Muscle of arm (tissue), 12 donors: ENCODE results near the gene MYL10. TPM values are rescaled to one million over a fixed set of nuclear protein-coding genes. Genes with fewer than 3 reads are reported as not detected.
"Not testable (repeated sequence)": the region's sequence is repeated elsewhere in the genome, so short reads cannot be mapped to it uniquely, and the experiment has no call there.

Source experiments
- DNase-seq: peaks from one replicate; pipeline ENCODE4 v3.0.0-alpha.2; 2013
- polyA plus RNA-seq, 12 donors: library from polyadenylated mRNA; unstranded; fragments of 120-200 nt; gene quantifications; one replicate each; pipeline ENCODE4 v1.2.1, GENCODE V29; 2013; ENCODE audit not compliant: insufficient read length in 12 of 12

Gene MYL10
- polyA plus RNA-seq, 12 donors = 4.5 to 35.9 (median 22.7) TPM; not detected in 1

- DNase-seq = no peak
These were observed 33.4 kb upstream of the MYL10 start for GRCh38 chr7:101662447-101662998.

- DNase-seq = no peak
These were observed 30.6 kb upstream of the MYL10 start for GRCh38 chr7:101659706-101660105.

- DNase-seq = no peak
These were observed 28.1 kb upstream of the MYL10 start for GRCh38 chr7:101657171-101657570.

DNA sequence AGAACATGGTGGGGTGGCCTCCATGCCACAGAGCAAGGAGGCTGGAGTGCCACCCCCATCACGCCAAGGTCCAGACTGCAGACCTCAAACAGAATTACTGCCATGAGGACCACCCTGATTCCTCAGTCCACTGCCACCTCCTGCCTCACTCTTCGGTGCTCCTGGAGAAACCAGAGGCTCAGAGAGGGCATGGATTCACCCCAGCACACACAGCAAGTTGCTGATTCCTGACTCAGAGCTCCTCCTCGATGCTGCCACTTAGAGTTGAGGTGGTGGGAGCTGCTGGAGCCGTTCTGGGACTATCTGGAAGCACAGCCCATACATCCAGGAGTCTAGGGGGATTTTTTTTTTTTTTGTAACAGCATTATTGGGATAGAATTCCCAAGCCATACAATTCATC is 22.0 kb upstream of the MYL10 start:
- DNase-seq = no peak

DNA sequence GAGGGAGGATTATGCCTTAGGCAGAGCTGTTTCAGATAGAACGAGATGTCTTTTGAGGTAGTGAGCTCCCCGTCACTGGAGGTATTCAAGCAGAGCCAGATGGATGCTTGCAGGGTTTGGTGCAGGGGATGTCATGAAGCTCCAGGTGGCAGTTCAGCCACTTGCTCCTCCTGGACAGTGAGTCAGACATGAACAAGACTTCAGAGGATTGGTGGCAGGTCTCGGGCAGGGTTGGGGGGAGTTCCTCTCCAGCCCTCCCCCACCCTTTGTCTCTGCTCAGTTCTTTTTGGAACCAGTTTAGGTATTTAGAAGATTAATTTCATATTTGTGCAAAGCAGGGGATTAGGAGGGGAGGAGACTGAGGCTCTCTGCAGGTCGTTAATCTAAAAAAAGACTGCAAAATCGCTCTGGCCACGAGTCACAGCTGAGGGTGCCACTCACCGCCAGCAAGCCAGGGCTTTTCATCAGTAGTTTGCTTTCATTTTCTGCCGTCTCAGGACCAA is 21.5 kb upstream of the MYL10 start:
- DNase-seq = no peak

- not testable (repeated sequence) for DNase-seq
These were observed 18.8 kb upstream of the MYL10 start for GRCh38 chr7:101647876-101648275.

DNA sequence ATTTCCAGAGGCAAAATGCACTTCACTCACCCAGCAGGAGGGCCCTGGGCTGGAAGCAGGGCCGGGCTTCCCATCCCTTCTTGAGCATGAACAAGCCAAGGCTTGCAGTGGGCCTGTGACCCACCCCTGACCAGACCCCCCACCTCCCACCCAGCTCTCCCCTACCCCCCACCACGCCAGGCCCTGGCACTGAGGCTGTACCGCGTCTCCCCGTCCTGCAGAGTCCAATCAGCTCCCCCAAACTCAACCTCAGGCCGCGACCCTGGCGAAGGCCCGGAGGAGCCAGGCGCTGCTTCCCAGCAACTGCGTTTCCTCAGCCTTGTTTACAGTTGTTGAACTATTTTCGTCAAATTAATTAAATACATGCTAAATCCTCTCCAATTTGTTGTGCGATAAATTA is 16.9 kb upstream of the MYL10 start:
- DNase-seq = no peak

DNA sequence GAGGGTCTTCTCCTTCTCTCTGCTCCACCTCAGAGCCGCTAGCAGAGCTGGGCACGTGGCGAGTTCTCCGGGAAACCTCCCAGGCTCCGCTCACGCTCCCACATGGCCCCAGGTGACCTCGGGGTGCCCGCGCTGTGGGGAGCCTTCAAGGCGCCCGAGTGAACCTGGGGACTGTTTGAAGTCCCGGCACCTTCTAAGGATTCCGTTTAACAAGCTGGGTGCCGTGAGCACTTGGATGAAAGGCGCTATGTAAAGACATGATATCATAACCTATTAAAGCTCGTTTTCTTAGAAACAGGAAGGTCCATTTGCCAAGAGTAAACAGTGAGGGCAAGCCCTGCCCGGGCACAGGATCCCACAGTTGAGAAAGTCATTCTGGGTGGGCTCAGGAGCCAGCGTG is 15.8 kb upstream of the MYL10 start:
- no peak for DNase-seq

DNA sequence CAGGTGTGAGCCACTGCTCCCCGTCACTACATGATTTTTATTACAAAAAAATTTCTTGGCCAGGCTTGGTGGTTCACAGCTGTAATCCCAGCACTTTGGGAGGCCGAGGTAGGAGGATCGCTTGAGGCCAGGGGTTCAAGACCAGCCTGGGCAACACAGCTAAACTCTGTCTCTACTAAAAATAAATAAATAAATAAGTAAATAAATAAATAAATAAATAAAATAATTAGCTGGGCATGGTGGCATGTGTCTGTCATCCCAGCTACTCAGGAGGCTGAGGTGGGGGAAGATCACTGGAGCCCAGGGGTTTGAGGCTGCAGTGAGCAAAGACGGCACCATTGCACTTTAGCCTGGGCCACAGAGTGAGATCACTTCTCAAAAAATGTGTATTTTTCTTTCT is 10.0 kb upstream of the MYL10 start:
- DNase-seq = not testable (repeated sequence)

DNA sequence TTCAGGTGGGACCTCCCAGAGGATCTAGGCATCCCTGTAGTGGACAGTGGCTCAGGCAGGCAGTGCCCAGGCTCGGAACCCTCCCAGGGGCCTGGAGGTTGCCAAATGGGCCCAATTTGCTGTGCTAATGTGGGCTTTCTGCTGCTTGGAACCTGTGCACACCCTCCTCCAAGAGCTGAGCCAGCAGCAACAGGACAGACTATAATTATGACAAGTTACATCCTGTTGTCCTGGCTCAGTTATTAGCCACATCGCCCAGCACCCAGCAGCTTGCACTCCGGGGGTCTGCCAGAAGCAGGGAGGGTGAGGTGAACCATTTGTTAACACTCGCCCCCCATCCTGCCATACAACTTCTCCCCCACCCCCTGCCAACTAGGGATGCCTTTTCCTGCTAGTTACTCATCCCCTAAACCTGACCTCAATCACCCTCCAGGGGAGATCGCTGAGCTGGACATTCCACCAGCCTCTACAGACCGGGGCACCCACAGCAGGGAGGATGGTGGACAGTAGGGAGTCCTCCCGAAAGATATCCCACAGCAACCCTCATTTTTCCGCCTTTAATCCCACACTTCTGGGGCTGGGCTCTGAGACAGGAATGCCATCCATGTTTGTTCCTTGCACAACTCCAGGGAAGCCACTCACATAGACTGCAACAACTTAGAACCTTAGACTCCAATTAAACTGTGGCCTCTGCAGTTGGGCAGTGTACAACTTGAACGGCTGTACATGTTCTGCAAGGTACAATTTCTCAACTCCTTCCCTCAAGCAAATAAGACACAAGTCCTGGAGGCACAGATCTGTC is 7.9 kb upstream of the MYL10 start:
- DNase-seq = no peak

DNA sequence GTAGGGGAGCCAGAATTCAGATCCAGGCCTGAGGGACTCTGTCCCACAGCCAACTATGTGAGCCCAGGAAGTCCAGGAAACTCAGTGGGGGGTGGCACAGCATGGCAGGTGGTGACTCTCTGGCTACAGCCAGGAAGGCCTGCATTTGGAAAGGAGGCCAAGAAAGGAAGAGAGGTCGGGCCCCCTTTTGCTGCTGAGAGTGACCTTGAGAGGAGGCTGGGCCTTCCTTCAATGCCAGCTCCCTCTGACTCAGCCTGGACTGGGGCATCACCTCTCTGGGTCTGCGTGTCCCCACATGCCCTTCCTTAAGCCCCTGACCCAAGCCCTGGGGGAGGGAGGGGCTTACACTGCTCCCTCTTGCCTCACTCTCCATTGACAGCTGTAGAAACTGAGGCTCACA is 6.4 kb upstream of the MYL10 start:
- DNase-seq = no peak

DNA sequence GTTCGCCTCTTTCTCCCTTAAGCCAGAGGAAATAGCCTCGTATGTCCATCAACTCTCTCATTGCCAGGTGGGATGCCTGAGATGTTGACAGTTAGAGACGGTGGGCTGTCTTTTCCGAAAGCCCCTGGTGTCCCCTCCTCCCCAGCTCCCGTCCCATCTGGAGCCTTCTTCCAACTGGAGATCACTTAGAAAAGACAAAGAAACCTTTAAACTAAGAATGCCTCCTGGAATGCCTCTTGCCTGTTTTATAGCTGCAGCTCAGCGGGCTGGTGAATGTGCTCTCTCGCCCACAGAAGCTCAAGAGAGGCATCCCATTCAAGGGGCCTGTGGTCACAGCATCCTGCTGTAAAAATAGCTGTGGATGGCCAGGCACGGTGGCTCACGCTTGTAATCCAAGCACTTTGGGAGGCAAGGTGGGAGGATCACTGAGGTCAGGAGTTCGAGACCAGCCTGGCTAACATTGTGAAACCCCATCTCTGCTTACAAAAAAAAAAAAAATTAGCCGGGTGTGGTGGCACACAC is 5.2 kb upstream of the MYL10 start:
- DNase-seq = no peak

DNA sequence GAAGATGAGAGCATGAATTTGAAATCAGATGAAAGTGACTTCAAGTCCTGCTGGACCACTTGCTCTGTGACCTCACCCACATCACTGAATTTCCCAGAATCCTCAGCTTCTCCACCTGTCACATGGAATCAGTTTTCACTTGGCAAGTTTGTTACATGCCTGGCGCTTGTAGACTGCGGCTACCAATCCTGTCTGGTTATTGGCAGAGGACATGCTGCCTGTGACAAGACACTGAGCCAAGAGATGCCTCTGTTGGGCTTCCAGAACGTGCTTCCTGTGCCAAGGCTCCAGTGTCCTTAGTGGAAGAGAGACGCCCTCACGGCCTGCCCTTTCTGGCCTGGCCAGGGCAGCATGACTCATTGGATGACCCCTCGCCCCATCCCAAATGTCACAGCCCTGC is 4.4 kb upstream of the MYL10 start:
- DNase-seq = peak; percentile 49

- DNase-seq = no peak
These were observed 3.5 kb upstream of the MYL10 start for GRCh38 chr7:101632641-101633040.

GRCh38 chr7:101631224-101631714 is 2.2 kb upstream of the MYL10 start:
- DNase-seq = no peak

- DNase-seq = no peak
These were observed 1.5 kb upstream of the MYL10 start for GRCh38 chr7:101630591-101630990.

DNA sequence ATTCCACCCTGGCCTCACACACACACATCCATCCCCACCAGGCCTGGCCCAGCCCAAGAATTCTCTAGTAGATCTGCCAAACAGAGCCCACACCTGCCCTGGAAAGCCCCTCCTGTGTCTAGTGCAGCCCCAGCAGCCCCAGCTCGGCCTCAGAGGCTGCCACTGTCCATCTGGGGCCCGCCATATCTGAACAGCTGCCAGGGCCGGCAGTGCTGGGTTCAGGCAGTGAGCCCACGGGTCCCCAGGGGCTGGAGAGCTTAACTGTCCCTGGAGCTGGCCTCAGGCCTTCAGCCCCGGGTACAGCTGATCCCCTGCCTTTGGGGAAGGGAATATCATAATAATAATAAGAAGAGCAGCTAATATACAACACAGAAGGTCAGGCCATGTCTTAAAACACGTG is 574 bp downstream of the MYL10 start:
- DNase-seq = peak; percentile 56

DNA sequence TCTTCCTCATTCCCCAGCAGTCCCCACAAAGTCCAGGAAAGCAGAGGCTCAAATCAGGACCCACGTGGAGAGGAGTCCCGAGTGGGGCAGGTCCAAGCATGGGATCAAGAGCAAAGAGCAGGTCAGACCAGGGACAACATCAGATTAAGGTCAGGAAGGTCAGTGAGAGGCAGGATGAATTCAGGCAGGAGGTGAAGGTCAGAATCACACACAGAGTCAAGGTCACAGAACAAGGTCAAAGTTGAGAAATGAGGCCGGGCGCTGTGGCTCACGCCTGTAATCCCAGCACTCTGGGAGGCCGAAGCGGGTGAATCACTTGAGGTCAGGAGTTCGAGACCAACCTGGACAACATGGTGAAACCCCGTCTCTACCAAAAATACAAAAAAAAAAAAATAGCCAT is 2.3 kb downstream of the MYL10 start:
- DNase-seq = no peak

DNA sequence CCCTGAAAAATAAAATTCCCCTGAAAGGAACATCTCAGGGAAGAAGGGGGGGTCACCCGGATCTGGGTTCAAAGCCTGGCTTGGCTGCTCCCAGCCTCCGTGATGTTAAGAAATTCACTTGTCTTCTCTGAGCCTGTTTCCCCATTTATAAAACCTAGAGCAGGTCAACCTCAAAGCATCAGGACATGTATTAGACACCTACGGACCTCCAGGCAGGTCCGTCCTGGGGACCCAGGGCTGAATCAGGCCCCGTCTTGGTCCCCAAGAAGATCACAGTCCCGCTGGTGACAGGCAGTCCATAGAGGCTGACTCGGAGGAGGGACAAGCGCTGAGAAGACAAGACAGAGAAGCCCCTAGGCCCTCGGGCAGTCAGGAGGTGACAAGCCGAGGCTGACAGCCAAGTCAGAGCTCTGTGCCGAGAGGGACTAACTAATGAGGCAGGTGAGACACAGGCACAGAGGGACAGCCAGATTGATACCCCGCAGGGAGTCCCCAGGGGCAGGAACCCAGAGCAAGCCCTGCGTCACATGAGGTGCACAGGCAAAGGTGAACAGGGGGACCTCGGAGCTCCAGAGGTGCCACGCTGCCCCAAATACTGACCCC is 2.9 kb downstream of the MYL10 start:
- no peak for DNase-seq

- DNase-seq = no peak
These were observed 3.9 kb downstream of the MYL10 start for GRCh38 chr7:101625031-101625791.

DNA sequence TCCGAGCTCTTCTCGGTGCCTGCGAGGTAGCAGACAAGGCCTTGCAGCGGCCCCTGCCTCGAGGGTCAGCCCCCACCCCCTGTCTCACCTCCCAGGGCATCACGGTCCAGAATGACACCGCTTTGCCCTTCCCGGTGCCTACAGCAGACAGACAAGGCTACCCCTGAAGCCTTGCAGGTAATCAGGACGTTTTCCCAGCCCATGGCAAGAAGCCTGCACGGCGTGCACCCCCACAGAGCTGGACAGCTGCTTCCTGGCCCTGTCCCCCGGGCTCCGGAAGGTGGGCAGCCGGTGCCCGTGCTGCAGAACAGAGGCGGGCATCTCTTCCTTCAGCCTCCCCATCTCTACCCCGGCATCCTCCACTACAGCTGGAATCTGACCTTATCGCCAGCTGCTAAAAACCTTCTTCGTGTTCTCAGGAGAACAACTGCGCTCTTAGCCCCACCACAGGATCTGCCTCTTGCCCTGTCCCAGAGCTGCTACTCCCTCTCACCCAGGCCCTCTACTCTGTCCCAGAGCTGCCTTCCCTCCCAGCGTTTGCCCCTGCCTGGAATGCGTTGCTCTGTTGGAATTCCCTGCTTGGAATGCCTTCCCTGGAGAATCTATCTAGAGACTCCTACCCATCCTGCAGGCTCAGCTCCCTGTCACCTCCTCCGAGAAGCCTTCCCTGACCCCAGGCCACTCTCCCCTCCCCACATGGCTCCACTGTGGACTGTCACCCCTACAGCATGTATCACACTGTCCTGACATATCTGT is 4.7 kb downstream of the MYL10 start:
- no peak for DNase-seq
